OCI-LY1 (cell line): ENCODE measurements around the gene AGMO.

Source experiments
- H2AFZ ChIP-seq: fragments of 200-600 bp; sonication (generic), shearing (Covaris generic); 2 replicates; pipeline ENCODE4 v1.6.0; 2014; ENCODE audit warnings: antibody characterized with exemption, mild to moderate bottlenecking, low read length
- H3F3A ChIP-seq: fragments of 200-600 bp; sonication (generic), shearing (Covaris generic); 2 replicates; pipeline ENCODE4 v1.6.0; 2014; ENCODE audit warnings: mild to moderate bottlenecking, antibody characterized with exemption, low read length, moderate library complexity; ENCODE audit not compliant: insufficient read depth
- H3K27ac ChIP-seq: fragments of 200-600 bp; sonication (generic); 2 replicates; pipeline ENCODE4 v1.5.1; 2014; ENCODE audit warnings: low read length, mixed run types, mild to moderate bottlenecking, low read depth; ENCODE audit not compliant: poor library complexity, severe bottlenecking
- H3K27me3 ChIP-seq: fragments of 200-600 bp; sonication (generic); 2 replicates; pipeline ENCODE4 v1.6.0; 2014; ENCODE audit warnings: antibody characterized with exemption, mild to moderate bottlenecking, low read length, moderate library complexity; ENCODE audit not compliant: insufficient read depth
- H3K36me3 ChIP-seq: fragments of 200-600 bp; sonication (generic); 2 replicates; pipeline ENCODE4 v1.6.1; 2014; ENCODE audit warnings: mild to moderate bottlenecking, antibody characterized with exemption, low read length, moderate library complexity, mixed read lengths; ENCODE audit not compliant: insufficient read depth
- H3K4me1 ChIP-seq: fragments of 200-600 bp; sonication (generic); 2 replicates; pipeline ENCODE4 v1.5.1; 2014; ENCODE audit warnings: mild to moderate bottlenecking, low read length, moderate library complexity; ENCODE audit not compliant: insufficient read depth, severe bottlenecking
- H3K4me2 ChIP-seq: fragments of 200-600 bp; sonication (generic), shearing (Covaris generic); 2 replicates; pipeline ENCODE4 v1.6.1; 2014; ENCODE audit warnings: low read length
- H3K4me3 ChIP-seq: fragments of 200-600 bp; sonication (generic); 2 replicates; pipeline ENCODE4 v1.5.1; 2014; ENCODE audit warnings: low read length, low read depth, mild to moderate bottlenecking, mixed read lengths; ENCODE audit not compliant: poor library complexity, severe bottlenecking
- H3K79me2 ChIP-seq: fragments of 200-600 bp; shearing (Covaris generic); 2 replicates; pipeline ENCODE4 v1.6.1; 2016; ENCODE audit warnings: mixed run types, low read length, mixed read lengths; ENCODE audit not compliant: insufficient read depth
- H3K9ac ChIP-seq: fragments of 200-600 bp; sonication (generic), shearing (Covaris generic); 2 replicates; pipeline ENCODE4 v1.6.1; 2014; ENCODE audit warnings: mild to moderate bottlenecking, low read length, mixed read lengths
- H3K9me2 ChIP-seq: fragments of 200-600 bp; sonication (generic), shearing (Covaris generic); 2 replicates; pipeline ENCODE4 v1.6.1; 2014; ENCODE audit warnings: low read depth, mild to moderate bottlenecking, low read length, mixed read lengths
- H3K9me3 ChIP-seq: fragments of 200-600 bp; shearing (Covaris generic); 2 replicates; pipeline ENCODE4 v1.6.1; 2014; ENCODE audit warnings: low read length, mixed read lengths
- H4K20me1 ChIP-seq: fragments of 200-600 bp; sonication (generic), shearing (Covaris generic); 2 replicates; pipeline ENCODE4 v1.6.0; 2016; ENCODE audit warnings: mild to moderate bottlenecking, low read length; ENCODE audit not compliant: insufficient read depth
- EZH2 ChIP-seq: fragments of 200-600 bp; sonication (generic), shearing (Covaris generic); IDR thresholded peaks from 2 replicates; pipeline ENCODE4 v1.8.0; 2017; ENCODE audit warnings: borderline replicate concordance, mixed run types, mild to moderate bottlenecking, antibody characterized with exemption, low read length, moderate library complexity, mixed read lengths
- TF ChIP-seq, protein P1 (sequence below): fragments of 200-600 bp; sonication (generic), shearing (Covaris generic); IDR thresholded peaks from 2 replicates; pipeline ENCODE4 v1.5.1; 2017; ENCODE audit warnings: mild to moderate bottlenecking, antibody characterized with exemption, low read length, moderate library complexity, mixed read lengths

The AGMO gene

DNA sequence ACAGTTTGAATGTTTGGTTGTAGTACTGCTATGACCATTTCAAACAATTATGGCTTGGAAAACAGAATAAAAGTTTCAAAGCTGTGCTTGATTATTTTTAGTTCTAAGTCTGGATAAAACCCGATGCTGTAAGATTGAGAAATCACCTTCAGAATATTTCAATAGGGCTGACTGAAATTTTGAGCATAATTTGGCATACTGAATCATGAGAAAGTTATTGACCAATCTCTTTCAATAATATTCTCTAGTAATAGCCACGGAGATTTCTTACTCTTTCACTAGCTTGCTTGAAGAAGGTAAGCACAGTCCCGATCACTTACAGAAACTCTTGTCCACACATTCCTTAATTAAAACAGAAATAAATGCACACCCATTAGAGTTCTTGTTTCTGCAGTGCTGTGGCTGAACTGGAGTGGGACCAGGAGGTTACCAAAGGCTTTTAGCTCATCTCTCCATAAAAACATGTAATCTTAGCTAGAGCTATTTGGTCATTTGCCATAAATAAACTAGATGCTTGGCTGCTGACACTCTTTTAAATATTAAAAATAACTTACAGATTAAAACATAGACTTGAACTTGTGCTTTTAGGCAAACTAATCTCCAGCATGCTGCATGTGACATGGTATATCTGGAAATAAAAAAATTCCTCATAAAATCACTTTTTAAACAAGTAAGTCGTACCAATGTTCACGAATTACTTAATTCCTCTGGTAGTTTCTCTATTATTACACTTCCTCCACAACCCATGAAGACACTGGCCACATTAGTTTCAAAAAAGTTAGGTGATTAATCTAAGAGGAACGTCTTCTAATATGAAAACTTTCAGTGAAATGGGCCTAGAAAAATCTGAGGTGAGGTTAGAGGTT is 97.8 kb downstream of the AGMO start:
- H3K4me3 ChIP-seq: no peak overlapping the region
- H3K4me1 ChIP-seq: no peaks in the 10 kb centered on the region
- TF ChIP-seq, protein P1, sequence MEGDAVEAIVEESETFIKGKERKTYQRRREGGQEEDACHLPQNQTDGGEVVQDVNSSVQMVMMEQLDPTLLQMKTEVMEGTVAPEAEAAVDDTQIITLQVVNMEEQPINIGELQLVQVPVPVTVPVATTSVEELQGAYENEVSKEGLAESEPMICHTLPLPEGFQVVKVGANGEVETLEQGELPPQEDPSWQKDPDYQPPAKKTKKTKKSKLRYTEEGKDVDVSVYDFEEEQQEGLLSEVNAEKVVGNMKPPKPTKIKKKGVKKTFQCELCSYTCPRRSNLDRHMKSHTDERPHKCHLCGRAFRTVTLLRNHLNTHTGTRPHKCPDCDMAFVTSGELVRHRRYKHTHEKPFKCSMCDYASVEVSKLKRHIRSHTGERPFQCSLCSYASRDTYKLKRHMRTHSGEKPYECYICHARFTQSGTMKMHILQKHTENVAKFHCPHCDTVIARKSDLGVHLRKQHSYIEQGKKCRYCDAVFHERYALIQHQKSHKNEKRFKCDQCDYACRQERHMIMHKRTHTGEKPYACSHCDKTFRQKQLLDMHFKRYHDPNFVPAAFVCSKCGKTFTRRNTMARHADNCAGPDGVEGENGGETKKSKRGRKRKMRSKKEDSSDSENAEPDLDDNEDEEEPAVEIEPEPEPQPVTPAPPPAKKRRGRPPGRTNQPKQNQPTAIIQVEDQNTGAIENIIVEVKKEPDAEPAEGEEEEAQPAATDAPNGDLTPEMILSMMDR: no peak
- no peak for TF ChIP-seq EZH2
- H3K9me2 ChIP-seq: no peaks in the 10 kb centered on the region
- H3K27ac ChIP-seq: no peak overlapping the region
- no peaks in the 10 kb centered on the region for H3F3A ChIP-seq
- no peaks in the 10 kb centered on the region for H3K27me3 ChIP-seq
- no peaks in the 10 kb centered on the region for H3K36me3 ChIP-seq
- no peaks in the 10 kb centered on the region for H4K20me1 ChIP-seq
- no peak overlapping the region for H2AFZ ChIP-seq
- H3K79me2 ChIP-seq: no peaks in the 10 kb centered on the region
- no peak overlapping the region for H3K4me2 ChIP-seq
- no peaks in the 10 kb centered on the region for H3K9me3 ChIP-seq
- H3K9ac ChIP-seq: no peak overlapping the region

DNA sequence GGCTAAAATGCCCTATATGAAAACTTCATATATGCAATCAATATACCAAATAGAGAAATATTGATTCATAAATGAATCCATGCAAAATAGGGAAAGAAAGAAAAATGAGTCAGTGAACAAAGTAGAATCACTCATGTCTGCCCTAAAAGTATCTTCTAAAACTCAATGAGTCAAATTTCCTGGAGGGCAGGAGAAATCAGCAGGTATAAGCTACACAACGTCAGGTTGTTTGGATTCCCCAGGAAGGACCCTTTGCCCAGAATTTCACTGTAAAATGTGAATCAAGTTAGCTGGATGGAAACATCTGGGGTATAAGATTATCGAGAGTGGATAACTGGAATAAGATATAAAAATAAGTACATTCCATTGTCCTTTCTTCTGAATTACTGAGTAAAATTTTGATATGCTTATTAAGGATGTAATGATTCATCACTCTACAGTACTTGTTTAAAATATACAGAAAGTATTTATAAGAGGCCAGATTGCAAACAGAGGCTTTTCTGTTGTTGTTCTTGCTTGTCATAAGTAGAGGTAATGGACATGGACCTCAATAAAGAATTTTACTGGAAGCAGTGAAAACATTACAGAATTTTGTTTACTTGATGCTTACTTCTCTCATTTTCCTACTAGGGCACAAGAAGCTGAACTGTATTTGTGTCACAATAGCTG is 99.0 kb downstream of the AGMO start:
- no peak overlapping the region for H3K4me3 ChIP-seq
- no peaks in the 10 kb centered on the region for H3K4me1 ChIP-seq
- no peak overlapping the region for H2AFZ ChIP-seq
- H3K36me3 ChIP-seq: no peaks in the 10 kb centered on the region
- no peaks in the 10 kb centered on the region for H4K20me1 ChIP-seq
- H3K27ac ChIP-seq: no peak overlapping the region
- H3K79me2 ChIP-seq: no peaks in the 10 kb centered on the region
- no peaks in the 10 kb centered on the region for H3K9me3 ChIP-seq
- no peaks in the 10 kb centered on the region for H3F3A ChIP-seq
- no peak overlapping the region for H3K4me2 ChIP-seq
- TF ChIP-seq EZH2: no peak
- TF ChIP-seq, protein P1: no peak
- no peaks in the 10 kb centered on the region for H3K9me2 ChIP-seq
- H3K9ac ChIP-seq: no peak overlapping the region
- H3K27me3 ChIP-seq: no peaks in the 10 kb centered on the region

DNA sequence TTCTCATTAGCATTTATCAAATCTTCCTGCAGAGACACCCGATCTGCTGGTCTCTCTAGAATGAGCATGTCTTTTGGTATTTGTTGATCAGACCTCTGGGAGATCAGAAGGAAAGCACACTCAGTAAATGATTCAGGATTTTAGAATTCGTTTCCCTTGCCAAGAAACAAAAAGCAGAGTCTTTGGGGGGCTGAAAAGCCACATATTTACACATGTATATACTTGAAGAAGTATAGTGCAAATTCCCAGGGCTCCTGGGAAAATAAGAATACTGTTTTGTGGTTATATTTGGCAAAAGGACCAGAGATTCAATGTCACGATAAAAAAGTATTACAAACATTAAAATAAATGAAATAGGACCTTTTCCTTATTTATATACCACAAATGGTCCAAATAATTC is 100.2 kb downstream of the AGMO start:
- no peak overlapping the region for H2AFZ ChIP-seq
- 0 out of 2 replicates have a peak, but pooled peaks cover 2% of the 10 kb centered on the region for H4K20me1 ChIP-seq
- no peaks in the 10 kb centered on the region for H3K9me2 ChIP-seq
- no peaks in the 10 kb centered on the region for H3F3A ChIP-seq
- no peak overlapping the region for H3K4me2 ChIP-seq
- no peak overlapping the region for H3K4me3 ChIP-seq
- no peaks in the 10 kb centered on the region for H3K9me3 ChIP-seq
- no peaks in the 10 kb centered on the region for H3K79me2 ChIP-seq
- TF ChIP-seq EZH2: no peak
- TF ChIP-seq, protein P1: no peak
- H3K27ac ChIP-seq: no peak overlapping the region
- H3K4me1 ChIP-seq: no peaks in the 10 kb centered on the region
- no peaks in the 10 kb centered on the region for H3K36me3 ChIP-seq
- no peak overlapping the region for H3K9ac ChIP-seq
- H3K27me3 ChIP-seq: no peaks in the 10 kb centered on the region
